Measurements from ENCODE around the gene LCK.

- no peak for TF ChIP-seq SRF (IDR thresholded peaks at IDR 0.05; ENCODE audit: low read depth in 2 of 2, low read length in 2 of 2)
- no peak for TF ChIP-seq JUND (IDR thresholded peaks at IDR 0.05; ENCODE audit: low read depth, low read length)
- TF ChIP-seq PAX8 (IDR thresholded peaks at IDR 0.05) = no peak
- TF ChIP-seq RAD21 (IDR thresholded peaks at IDR 0.05; ENCODE audit: insufficient read depth, low read depth, low read length) = no peak
- TF ChIP-seq, protein P1, sequence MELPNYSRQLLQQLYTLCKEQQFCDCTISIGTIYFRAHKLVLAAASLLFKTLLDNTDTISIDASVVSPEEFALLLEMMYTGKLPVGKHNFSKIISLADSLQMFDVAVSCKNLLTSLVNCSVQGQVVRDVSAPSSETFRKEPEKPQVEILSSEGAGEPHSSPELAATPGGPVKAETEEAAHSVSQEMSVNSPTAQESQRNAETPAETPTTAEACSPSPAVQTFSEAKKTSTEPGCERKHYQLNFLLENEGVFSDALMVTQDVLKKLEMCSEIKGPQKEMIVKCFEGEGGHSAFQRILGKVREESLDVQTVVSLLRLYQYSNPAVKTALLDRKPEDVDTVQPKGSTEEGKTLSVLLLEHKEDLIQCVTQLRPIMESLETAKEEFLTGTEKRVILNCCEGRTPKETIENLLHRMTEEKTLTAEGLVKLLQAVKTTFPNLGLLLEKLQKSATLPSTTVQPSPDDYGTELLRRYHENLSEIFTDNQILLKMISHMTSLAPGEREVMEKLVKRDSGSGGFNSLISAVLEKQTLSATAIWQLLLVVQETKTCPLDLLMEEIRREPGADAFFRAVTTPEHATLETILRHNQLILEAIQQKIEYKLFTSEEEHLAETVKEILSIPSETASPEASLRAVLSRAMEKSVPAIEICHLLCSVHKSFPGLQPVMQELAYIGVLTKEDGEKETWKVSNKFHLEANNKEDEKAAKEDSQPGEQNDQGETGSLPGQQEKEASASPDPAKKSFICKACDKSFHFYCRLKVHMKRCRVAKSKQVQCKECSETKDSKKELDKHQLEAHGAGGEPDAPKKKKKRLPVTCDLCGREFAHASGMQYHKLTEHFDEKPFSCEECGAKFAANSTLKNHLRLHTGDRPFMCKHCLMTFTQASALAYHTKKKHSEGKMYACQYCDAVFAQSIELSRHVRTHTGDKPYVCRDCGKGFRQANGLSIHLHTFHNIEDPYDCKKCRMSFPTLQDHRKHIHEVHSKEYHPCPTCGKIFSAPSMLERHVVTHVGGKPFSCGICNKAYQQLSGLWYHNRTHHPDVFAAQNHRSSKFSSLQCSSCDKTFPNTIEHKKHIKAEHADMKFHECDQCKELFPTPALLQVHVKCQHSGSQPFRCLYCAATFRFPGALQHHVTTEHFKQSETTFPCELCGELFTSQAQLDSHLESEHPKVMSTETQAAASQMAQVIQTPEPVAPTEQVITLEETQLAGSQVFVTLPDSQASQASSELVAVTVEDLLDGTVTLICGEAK (IDR thresholded peaks at IDR 0.05; ENCODE audit: borderline replicate concordance) = no peak
Observed at GRCh38 chr1:32263744-32264143, 12.7 kb downstream of the LCK start.
